NCI-H1048 (cell line): Measurements from ENCODE around the gene SMIM10.
"Not testable (repeated sequence)": the region's sequence is repeated elsewhere in the genome, so short reads cannot be mapped to it uniquely, and the experiment has no call there.

Experiments
- DNase-seq: peaks from one replicate; lab custom pipeline; 2025; lab: John Stamatoyannopoulos, UW

Gene SMIM10

GRCh38 chrX:135010921-135011320 lies 20.1 kb downstream of the SMIM10 start:
- no peak for DNase-seq

GRCh38 chrX:135015523-135016245 lies 24.9 kb downstream of the SMIM10 start:
- no peak for DNase-seq

- DNase-seq: not testable (repeated sequence)
Measured at GRCh38 chrX:135019890-135020289, 29.1 kb downstream of the SMIM10 start.

GRCh38 chrX:135023791-135024190 lies 33.0 kb downstream of the SMIM10 start:
- not testable (repeated sequence) for DNase-seq

GRCh38 chrX:135024526-135024925 lies 33.7 kb downstream of the SMIM10 start:
- no peak for DNase-seq

DNA sequence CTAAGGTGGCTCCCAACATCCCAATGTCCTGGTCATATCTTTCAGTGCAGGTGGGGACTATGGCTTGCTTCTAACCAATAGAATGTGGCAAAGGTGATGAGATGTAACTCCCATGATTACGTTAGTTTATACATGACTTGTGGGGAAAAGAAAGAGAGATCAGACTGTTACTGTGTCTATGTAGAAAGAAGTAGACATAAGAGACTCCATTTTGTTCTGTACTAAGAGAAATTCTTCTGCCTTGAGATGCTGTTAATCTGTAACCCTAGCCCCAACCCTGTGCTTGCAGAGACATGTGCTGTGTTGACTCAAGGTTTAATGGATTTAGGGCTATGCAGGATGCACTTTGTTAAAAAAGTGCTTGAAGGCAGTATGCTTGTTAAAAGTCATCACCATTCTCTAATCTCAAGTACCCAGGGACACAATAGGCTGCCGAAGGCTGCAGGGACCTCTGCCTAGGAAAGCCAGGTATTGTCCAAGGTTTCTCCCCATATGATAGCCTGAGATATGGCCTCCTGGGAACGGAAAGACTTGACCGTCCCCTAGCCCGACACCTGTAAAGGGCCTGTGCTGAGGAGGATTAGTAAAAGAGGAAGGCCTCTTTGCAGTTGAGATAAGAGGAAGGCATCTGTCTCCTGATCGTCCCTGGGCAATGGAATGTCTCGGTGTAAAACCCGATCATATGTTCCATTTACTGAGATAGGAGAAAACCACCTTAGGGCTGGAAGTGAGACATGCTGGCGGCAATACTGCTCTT lies 39.6 kb downstream of the SMIM10 start:
- not testable (repeated sequence) for DNase-seq

- DNase-seq: not testable (repeated sequence)
Measured at GRCh38 chrX:135041149-135042123, 50.6 kb downstream of the SMIM10 start.
